H1 (cell line): Measurements from ENCODE around the gene SV2C. TPM values are rescaled to one million over a fixed set of nuclear protein-coding genes. Genes with fewer than 3 reads are reported as not detected.

Source experiments
- CTCF ChIA-PET: fragments of 300-600 bp; sonication (Branson Sonifier 250); formaldehyde crosslinking; loops from one replicate; lab custom pipeline; 2021; ENCODE audit not compliant: partially characterized antibody; lab: Charles Lee
- POLR2A ChIA-PET: fragments of 300-600 bp; sonication (Branson Sonifier 250); formaldehyde crosslinking; loops from one replicate; lab custom pipeline; 2021; ENCODE audit warnings: inconsistent platforms; ENCODE audit not compliant: partially characterized antibody; lab: Charles Lee
- DNase-seq, 2 experiments: peaks; one replicate each; pipeline versions ENCODE4 v3.0.0 to v3.0.0-alpha.2; 2010 to 2022; ENCODE audit warnings: low spot score in 2 of 2, low read depth in 1 of 2, mixed read lengths in 1 of 2
- FAIRE-seq: peaks from 2 replicates; lab custom pipeline; 2011; peaks lifted over from hg19 to GRCh38; lab: Jason Lieb, UNC
- H2AFZ ChIP-seq: 2 replicates; pipeline ENCODE4 v1.8.1; 2012; ENCODE audit warnings: low read length, inconsistent platforms
- H2AK5ac ChIP-seq: 2 replicates; pipeline ENCODE4 v1.6.1; 2013; ENCODE audit warnings: low read depth, low read length
- H2BK120ac ChIP-seq: replicated peaks from 2 replicates; pipeline ENCODE3; 2013; ENCODE audit warnings: low read depth, low read length, inconsistent platforms
- H2BK12ac ChIP-seq: 2 replicates; pipeline ENCODE4 v1.6.1; 2013; ENCODE audit warnings: low read depth, low read length
- H2BK15ac ChIP-seq: 2 replicates; pipeline ENCODE4 v1.6.1; 2013; ENCODE audit warnings: low read length
- H2BK20ac ChIP-seq: 2 replicates; pipeline ENCODE4 v1.6.1; 2013; ENCODE audit warnings: low read length
- H2BK5ac ChIP-seq: 2 replicates; pipeline ENCODE4 v1.6.1; 2013; ENCODE audit warnings: low read depth, low read length
- H3K14ac ChIP-seq: 2 replicates; pipeline ENCODE4 v1.6.1; 2013; ENCODE audit warnings: inconsistent platforms; ENCODE audit not compliant: insufficient read length
- H3K18ac ChIP-seq: 2 replicates; pipeline ENCODE4 v1.6.1; 2013; ENCODE audit warnings: low read length; ENCODE audit errors: extremely low read depth
- H3K23ac ChIP-seq: 2 replicates; pipeline ENCODE4 v1.6.1; 2013; ENCODE audit warnings: inconsistent platforms; ENCODE audit not compliant: insufficient read length
- H3K23me2 ChIP-seq: 2 replicates; pipeline ENCODE4 v1.6.1; 2013; ENCODE audit warnings: low read depth, low read length
- H3K27ac ChIP-seq: 2 replicates; pipeline ENCODE4 v1.6.1; 2011; ENCODE audit warnings: low read depth, low read length, inconsistent platforms
- H3K27me3 ChIP-seq, 4 experiments: replicated peaks in 1 of 4; 1 replicate in 1 of 4; 2 replicates in 3 of 4; pipeline versions ENCODE4 v1.6.1 to v1.8.1; 2011 to 2013; ENCODE audit warnings: low read length in 3 of 4, mild to moderate bottlenecking in 3 of 4, inconsistent platforms in 2 of 4, mixed read lengths in 2 of 4, moderate library complexity in 1 of 4; ENCODE audit not compliant: control insufficient read depth in 3 of 4, insufficient read depth in 3 of 4; ENCODE audit errors: extremely low read depth in 1 of 4
- H3K36me3 ChIP-seq, 4 experiments: 2 replicates each; pipeline versions ENCODE4 v1.6.1 to v1.8.1; 2011 to 2013; ENCODE audit warnings: mild to moderate bottlenecking in 4 of 4, low read length in 3 of 4, moderate library complexity in 2 of 4, control low read depth in 1 of 4, inconsistent platforms in 1 of 4; ENCODE audit not compliant: insufficient read depth in 4 of 4, control insufficient read depth in 2 of 4
- H3K4ac ChIP-seq: replicated peaks from 2 replicates; pipeline ENCODE3; 2013; ENCODE audit warnings: low read length, low read depth, mixed read lengths, inconsistent platforms; ENCODE audit not compliant: insufficient read length
- H3K4me1 ChIP-seq, 4 experiments: replicated peaks in 1 of 4; 1 replicate in 1 of 4; 2 replicates in 3 of 4; pipeline versions ENCODE4 v1.6.1 to v1.8.1; 2011 to 2013; ENCODE audit warnings: low read length in 3 of 4, inconsistent platforms in 2 of 4, mixed read lengths in 1 of 4; ENCODE audit not compliant: insufficient read depth in 4 of 4, control insufficient read depth in 3 of 4
- H3K4me2 ChIP-seq, 2 experiments: 2 replicates each; pipeline versions ENCODE4 v1.6.1 to v1.8.1; 2011 to 2013; ENCODE audit warnings: low read depth in 2 of 2, low read length in 2 of 2, control low read depth in 1 of 2, inconsistent platforms in 1 of 2, mild to moderate bottlenecking in 1 of 2; ENCODE audit not compliant: insufficient read depth in 1 of 2
- H3K4me3 ChIP-seq, 4 experiments: fragments of 200-600, 300-600 bp in 1 of 4; sonication (generic), shearing (Covaris generic), sonication (Bioruptor Twin) in 1 of 4; 2 replicates each; pipeline versions ENCODE4 v1.5.1 to v1.8.1; 2011 to 2016; ENCODE audit warnings: low read length in 4 of 4, low read depth in 3 of 4, control low read depth in 2 of 4, inconsistent platforms in 2 of 4, mild to moderate bottlenecking in 2 of 4, mixed read lengths in 1 of 4, moderate library complexity in 1 of 4; ENCODE audit not compliant: insufficient read depth in 2 of 4; ENCODE audit errors: extremely low read depth in 1 of 4
- H3K56ac ChIP-seq: replicated peaks from 2 replicates; pipeline ENCODE3; 2013; ENCODE audit warnings: low read depth, mild to moderate bottlenecking, mixed read lengths, low read length, inconsistent platforms; ENCODE audit not compliant: insufficient read length
- H3K79me1 ChIP-seq: 2 replicates; pipeline ENCODE4 v1.6.1; 2013; ENCODE audit warnings: low read depth, low read length, control low read depth
- H3K79me2 ChIP-seq, 2 experiments: 2 replicates each; pipeline versions ENCODE4 v1.6.1 to v1.8.1; 2012 to 2013; ENCODE audit warnings: low read length in 2 of 2, mild to moderate bottlenecking in 2 of 2, inconsistent platforms in 1 of 2; ENCODE audit not compliant: insufficient read depth in 2 of 2, control insufficient read depth in 1 of 2
- H3K9ac ChIP-seq, 4 experiments: replicated peaks in 1 of 4; 1 replicate in 1 of 4; 2 replicates in 3 of 4; pipeline versions ENCODE4 v1.6.1 to v1.8.1; 2011 to 2013; ENCODE audit warnings: low read depth in 3 of 4, low read length in 3 of 4, control low read depth in 2 of 4, mild to moderate bottlenecking in 2 of 4, moderate library complexity in 2 of 4, inconsistent platforms in 1 of 4; ENCODE audit errors: extremely low read depth in 1 of 4
- H3K9me3 ChIP-seq, 2 experiments: 2 replicates each; pipeline versions ENCODE4 v1.6.1 to v1.8.1; 2012 to 2013; ENCODE audit warnings: mild to moderate bottlenecking in 2 of 2, moderate library complexity in 2 of 2, control low read depth in 1 of 2, inconsistent platforms in 1 of 2, low read depth in 1 of 2, low read length in 1 of 2, mixed read lengths in 1 of 2; ENCODE audit not compliant: insufficient read depth in 2 of 2
- H4K20me1 ChIP-seq, 2 experiments: replicated peaks in 1 of 2; 2 replicates each; pipeline versions ENCODE3 to v1.8.1; 2011 to 2013; ENCODE audit warnings: inconsistent platforms in 2 of 2, low read length in 2 of 2, mild to moderate bottlenecking in 1 of 2; ENCODE audit not compliant: insufficient read depth in 2 of 2, control insufficient read depth in 1 of 2
- H4K5ac ChIP-seq: 2 replicates; pipeline ENCODE4 v1.6.1; 2013; ENCODE audit warnings: low read length, low read depth, mixed read lengths, inconsistent platforms; ENCODE audit not compliant: insufficient read length
- H4K8ac ChIP-seq: 2 replicates; pipeline ENCODE4 v1.8.0; 2013; ENCODE audit warnings: mild to moderate bottlenecking, moderate library complexity, low read length, inconsistent platforms; ENCODE audit not compliant: insufficient read depth; ENCODE audit errors: extremely low read depth
- H4K91ac ChIP-seq: replicated peaks from 2 replicates; pipeline ENCODE3; 2013; ENCODE audit warnings: low read length, mixed read lengths, inconsistent platforms; ENCODE audit not compliant: insufficient read length
- BCL11A ChIP-seq, 2 experiments: IDR thresholded peaks; one replicate each; pipeline ENCODE4 v1.6.1; 2011; ENCODE audit warnings: low read depth in 2 of 2, low read length in 2 of 2, mild to moderate bottlenecking in 2 of 2
- BRCA1 ChIP-seq: IDR thresholded peaks from 2 replicates; pipeline ENCODE4 v1.6.1; 2012; ENCODE audit warnings: low read depth, low read length, improper control_type of control experiment
- CBX5 ChIP-seq: fragments of 300-800, 300-1000 bp; sonication (generic); IDR thresholded peaks from 2 replicates; pipeline ENCODE4 v1.7.1; 2016; ENCODE audit warnings: antibody characterized with exemption, low read length, low read depth
- CEBPB ChIP-seq: IDR thresholded peaks from 2 replicates; pipeline ENCODE4 v1.6.1; 2012; ENCODE audit warnings: low read depth, low read length
- EZH2 ChIP-seq: fragments of 200-600 bp; sonication (generic); IDR thresholded peaks from 2 replicates; pipeline ENCODE4 v1.7.1; 2012; ENCODE audit warnings: low read depth, mild to moderate bottlenecking, moderate library complexity, low read length, inconsistent platforms; ENCODE audit not compliant: severe bottlenecking
- JUND ChIP-seq: IDR thresholded peaks from 2 replicates; pipeline ENCODE4 v1.6.1; 2011; ENCODE audit warnings: mild to moderate bottlenecking, improper control_type of control experiment, low read length
- MAFK ChIP-seq: IDR thresholded peaks from 2 replicates; pipeline ENCODE4 v1.6.1; 2012; ENCODE audit warnings: low read depth, mild to moderate bottlenecking, improper control_type of control experiment, low read length
- NANOG ChIP-seq: IDR thresholded peaks from 2 replicates; pipeline ENCODE4 v1.6.1; 2011; ENCODE audit warnings: low read length, low read depth, mild to moderate bottlenecking, inconsistent platforms; ENCODE audit not compliant: insufficient read depth, poor library complexity, severe bottlenecking
- POLR2A ChIP-seq, 2 experiments: IDR thresholded peaks; 1 replicate in 1 of 2; 2 replicates in 1 of 2; pipeline ENCODE4 v1.6.1; 2011; ENCODE audit warnings: low read depth in 2 of 2, low read length in 2 of 2, mild to moderate bottlenecking in 2 of 2; ENCODE audit errors: control extremely low read depth in 1 of 2
- POLR2AphosphoS5 ChIP-seq: IDR thresholded peaks from 2 replicates; pipeline ENCODE4 v1.6.1; 2011; ENCODE audit warnings: low read depth, low read length
- RFX5 ChIP-seq: IDR thresholded peaks from 2 replicates; pipeline ENCODE4 v1.6.1; 2011; ENCODE audit warnings: low read depth, low read length, improper control_type of control experiment, borderline replicate concordance
- SAP30 ChIP-seq: fragments of 300-600 bp; sonication (generic); IDR thresholded peaks from 2 replicates; pipeline ENCODE4 v1.7.1; 2012; ENCODE audit warnings: low read length, moderate library complexity, mild to moderate bottlenecking, inconsistent platforms; ENCODE audit not compliant: insufficient read depth, insufficient replicate concordance
- SP1 ChIP-seq: IDR thresholded peaks from 2 replicates; pipeline ENCODE4 v1.6.1; 2011; ENCODE audit warnings: low read depth, low read length
- SUZ12 ChIP-seq: fragments of 200-600 bp; sonication (generic); IDR thresholded peaks from 2 replicates; pipeline ENCODE4 v1.6.1; 2012; ENCODE audit warnings: mild to moderate bottlenecking, inconsistent platforms, low read length, moderate library complexity, mixed read lengths
- USF2 ChIP-seq: IDR thresholded peaks from 2 replicates; pipeline ENCODE4 v1.6.1; 2011; ENCODE audit warnings: low read length, improper control_type of control experiment
- WGBS, 2 experiments: shearing (Covaris generic) in 1 of 2; methylation state at CpG; one replicate each; pipeline versions ENCODE4 v1.1.6 to v1.1.7; 2013 to 2015; ENCODE audit warnings: low lambda C conversion rate in 2 of 2, mixed read lengths in 2 of 2, inconsistent platforms in 1 of 2, low coverage in 1 of 2, missing lambda C conversion rate in 1 of 2; ENCODE audit not compliant: insufficient replicate concordance in 2 of 2, insufficient coverage in 1 of 2, insufficient read length in 1 of 2; ENCODE audit errors: extremely low coverage in 1 of 2, missing lambda C conversion rate in 1 of 2; 5-methylcytosine and 5-hydroxymethylcytosine counted together
- polyA plus RNA-seq, 7 experiments: library from polyadenylated mRNA; depleted of rRNA in 3 of 7; stranded (reverse) in 5 of 7; unstranded in 2 of 7; fragments of >200 nt in 5 of 7; fragments of 200-250 nt in 2 of 7; gene quantifications; 1 replicate in 5 of 7; 2 replicates in 1 of 7; 4 replicates in 1 of 7; pipeline versions ENCODE4 v1.2.1 to v1.2.3, GENCODE V29; 2011 to 2013; ENCODE audit warnings: missing spikeins in 2 of 7, mixed read lengths in 2 of 7
- total RNA-seq: library from RNA; stranded (reverse); fragmentation: NEBNext Ultra II Directional; extraction: Animal tissue kit (Norgen Biotek cat#: 25700); gene quantifications from 2 replicates; pipeline ENCODE4 v1.2.1, GENCODE V29; 2021

Gene SV2C
- total and polyA plus RNA-seq, 2 of the 8 experiments (the other 6 are each of a cell fraction or from before 2014, with no cell fraction given), result 0.08 to 0.24 TPM

DNA sequence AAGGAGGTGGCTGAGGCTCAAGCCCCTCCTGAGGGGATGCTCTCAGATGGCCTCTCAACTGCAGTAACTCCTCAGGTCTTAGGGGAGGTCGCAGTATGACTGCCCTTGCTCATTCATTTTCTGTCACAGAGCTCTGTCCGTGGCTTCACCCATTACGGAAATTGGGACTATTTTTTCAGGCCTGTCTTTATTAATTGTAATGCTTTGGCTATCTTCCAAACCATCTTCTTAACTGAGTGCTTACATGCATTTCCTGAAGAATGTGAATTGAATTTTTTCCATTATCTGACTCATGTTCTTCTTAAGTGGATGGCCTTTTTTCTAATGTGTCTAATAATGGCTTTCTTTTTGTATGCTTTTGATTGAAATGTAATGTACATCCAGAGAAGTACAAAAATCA lies 36.4 kb upstream of the SV2C start:
- no peak overlapping the region for H4K91ac ChIP-seq
- H3K4me1 ChIP-seq, result no peaks in the 10 kb centered on the region
- H3K79me2 ChIP-seq, result no peaks in the 10 kb centered on the region
- H2AK5ac ChIP-seq, result no peak overlapping the region
- no peak overlapping the region for H3K56ac ChIP-seq
- 82% methylated on average over 3 of the region's 3 CpGs; no CpG with 5 or more reads in 1 of the 2 experiments for WGBS, 2 experiments
- CTCF ChIA-PET, result interaction anchor here (0.9 kb wide), 1 partner anchor 59 kb away, joined by 3 read pairs; no protein-coding TSS in a partner anchor
- no peaks in the 10 kb centered on the region for H3K9me3 ChIP-seq
- no peaks in the 10 kb centered on the region for H3K36me3 ChIP-seq
- H2BK12ac ChIP-seq, result no peak overlapping the region
- no peak overlapping the region for H3K18ac ChIP-seq
- H3K4me3 ChIP-seq, result no peak overlapping the region
- no peak overlapping the region for H3K27ac ChIP-seq
- H3K9ac ChIP-seq, result no peak overlapping the region
- POLR2A ChIA-PET, result no interaction called here
- H2AFZ ChIP-seq, result no peak overlapping the region
- no peak overlapping the region for H2BK15ac ChIP-seq
- no peaks in the 10 kb centered on the region for H3K23me2 ChIP-seq
- H3K27me3 ChIP-seq, result no peaks in the 10 kb centered on the region
- DNase-seq (no peak), FAIRE-seq (no peak)
- no peak overlapping the region for H3K14ac ChIP-seq
- no peaks in the 10 kb centered on the region for H3K79me1 ChIP-seq
- H3K23ac ChIP-seq, result no peak overlapping the region
- no peak overlapping the region for H3K4me2 ChIP-seq
- H2BK20ac ChIP-seq, result no peak overlapping the region
- no peak overlapping the region for H3K4ac ChIP-seq
- no peak overlapping the region for H2BK5ac ChIP-seq
- H4K8ac ChIP-seq, result no peak overlapping the region
- H4K5ac ChIP-seq, result no peak overlapping the region
- no peak overlapping the region for H2BK120ac ChIP-seq
- H4K20me1 ChIP-seq, result no peaks in the 10 kb centered on the region
- TF ChIP-seq EZH2 (no peak), POLR2AphosphoS5 (no peak), POLR2A (IDR thresholded peaks at IDR 0.05; ENCODE audit: control extremely low read depth in 1 of 2, low read depth in 2 of 2, low read length in 2 of 2) (no peak), BRCA1 (no peak), SP1 (no peak), RFX5 (no peak), SAP30 (no peak), CBX5 (no peak), USF2 (no peak), JUND (no peak), NANOG (no peak), CEBPB (no peak), BCL11A (IDR thresholded peaks at IDR 0.05; ENCODE audit: low read depth in 2 of 2, low read length in 2 of 2) (no peak), SUZ12 (no peak), MAFK (no peak)
